NCI-H526 (cell line): ENCODE measurements around the gene GPR157.
A peak's percentile ranks its signal among the peaks of the same experiment; 100 is the strongest.
"Not testable (repeated sequence)": the region's sequence is repeated elsewhere in the genome, so short reads cannot be mapped to it uniquely, and the experiment has no call there.

ENCODE experiments used
- DNase-seq, 2 experiments: peaks; one replicate each; lab custom pipeline; 2025; lab: John Stamatoyannopoulos, UW

Gene GPR157, protein sequence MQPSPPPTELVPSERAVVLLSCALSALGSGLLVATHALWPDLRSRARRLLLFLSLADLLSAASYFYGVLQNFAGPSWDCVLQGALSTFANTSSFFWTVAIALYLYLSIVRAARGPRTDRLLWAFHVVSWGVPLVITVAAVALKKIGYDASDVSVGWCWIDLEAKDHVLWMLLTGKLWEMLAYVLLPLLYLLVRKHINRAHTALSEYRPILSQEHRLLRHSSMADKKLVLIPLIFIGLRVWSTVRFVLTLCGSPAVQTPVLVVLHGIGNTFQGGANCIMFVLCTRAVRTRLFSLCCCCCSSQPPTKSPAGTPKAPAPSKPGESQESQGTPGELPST

DNA sequence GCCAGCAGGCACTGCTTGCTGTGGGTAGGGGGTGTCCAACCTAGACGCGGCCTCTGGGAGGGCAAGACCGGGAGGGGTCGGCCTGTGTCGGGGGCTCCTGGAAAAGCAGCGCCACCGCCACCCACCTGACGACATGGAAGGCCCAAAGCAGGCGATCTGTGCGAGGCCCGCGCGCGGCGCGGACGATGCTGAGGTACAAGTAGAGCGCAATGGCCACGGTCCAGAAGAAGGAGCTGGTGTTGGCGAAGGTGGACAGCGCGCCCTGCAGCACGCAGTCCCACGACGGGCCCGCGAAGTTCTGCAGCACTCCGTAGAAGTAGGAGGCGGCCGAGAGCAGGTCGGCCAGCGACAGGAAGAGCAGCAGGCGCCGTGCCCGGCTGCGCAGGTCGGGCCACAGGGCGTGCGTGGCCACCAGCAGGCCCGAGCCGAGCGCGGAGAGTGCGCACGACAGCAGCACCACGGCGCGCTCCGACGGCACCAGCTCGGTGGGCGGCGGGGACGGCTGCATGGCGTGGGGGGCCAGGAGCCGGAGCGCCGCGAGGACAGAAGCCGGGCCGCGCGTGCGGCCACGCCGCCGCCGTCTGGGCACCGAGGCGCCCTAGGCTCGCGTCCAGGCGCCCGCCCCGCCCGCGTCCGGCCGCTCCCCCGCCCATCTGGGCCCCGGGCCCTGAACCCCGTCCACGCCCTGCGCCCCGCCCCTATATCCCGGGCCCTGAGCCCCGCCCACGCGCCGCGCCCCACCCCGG is at the start of gene GPR157:
Gene GPR157 (minus strand): TSS at position 583 of the 746 bp plus-strand sequence. CDS start 75 bp downstream, at position 508.
- peak in 1 of 2 experiments; percentile 61 for DNase-seq

DNA sequence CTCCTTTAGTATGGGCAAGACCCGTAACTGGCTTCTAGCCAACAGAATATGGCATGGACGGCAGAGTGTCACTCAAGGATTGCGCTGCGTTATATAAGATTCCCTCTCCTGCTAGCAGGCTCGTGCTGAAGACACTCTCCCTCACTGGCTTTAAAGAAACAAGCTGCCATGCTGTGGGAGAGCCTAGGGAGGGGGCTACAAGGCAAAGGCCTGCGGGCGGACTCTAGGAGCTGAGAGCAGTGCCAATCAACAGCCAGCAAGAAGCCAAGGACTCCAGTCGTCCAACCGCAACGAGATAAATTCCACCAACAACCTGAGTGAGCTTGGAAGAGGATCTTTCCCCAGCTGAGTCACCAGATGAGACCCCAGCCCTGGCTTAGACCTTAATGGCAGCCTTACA is 45.9 kb upstream of the GPR157 start:
- DNase-seq: no peak

DNA sequence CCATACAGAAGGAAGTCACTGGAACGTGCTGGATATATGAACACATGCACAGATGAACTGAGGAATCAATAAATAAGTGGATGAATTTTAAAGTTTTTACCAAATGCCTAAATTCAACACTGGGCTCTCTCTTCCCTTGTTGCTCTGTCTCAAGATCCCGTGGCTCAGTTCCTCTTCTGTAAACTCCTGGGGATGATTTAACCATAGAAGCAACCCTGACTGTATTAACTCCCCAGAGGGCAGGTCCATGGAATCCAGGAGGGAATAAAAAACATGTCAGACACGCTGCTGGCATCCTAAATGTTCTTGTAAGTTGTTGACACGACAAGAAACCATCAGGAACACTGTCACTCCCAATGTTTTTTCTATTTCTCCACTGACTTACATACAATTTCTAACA is 45.3 kb upstream of the GPR157 start:
- no peak for DNase-seq

DNA sequence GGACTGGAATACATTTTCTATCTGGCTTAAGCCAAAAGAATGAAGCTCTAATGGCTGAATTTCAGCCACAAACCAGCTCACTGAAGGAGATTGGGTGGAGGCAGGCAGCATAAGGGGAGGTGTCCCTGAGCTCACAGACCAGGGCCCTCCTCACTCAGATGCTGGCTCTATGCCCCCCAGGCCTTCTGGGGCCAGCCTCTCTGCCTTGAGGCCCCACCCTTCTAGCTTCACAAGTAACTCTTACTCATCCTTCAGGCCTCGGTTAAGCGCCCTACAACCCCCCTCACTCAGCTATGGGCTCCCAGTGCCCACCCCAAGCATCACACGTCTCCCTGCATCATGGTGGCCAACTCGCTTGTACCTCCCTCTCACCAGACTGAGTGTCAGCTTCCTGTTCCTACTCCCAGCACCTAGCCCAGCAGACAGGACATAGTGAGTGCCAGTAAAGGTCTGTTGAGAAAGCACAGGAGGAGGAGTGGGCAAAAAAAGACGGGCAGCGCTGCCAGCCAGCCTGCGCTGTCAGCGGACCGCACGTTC is 40.8 kb upstream of the GPR157 start:
- no peak for DNase-seq

DNA sequence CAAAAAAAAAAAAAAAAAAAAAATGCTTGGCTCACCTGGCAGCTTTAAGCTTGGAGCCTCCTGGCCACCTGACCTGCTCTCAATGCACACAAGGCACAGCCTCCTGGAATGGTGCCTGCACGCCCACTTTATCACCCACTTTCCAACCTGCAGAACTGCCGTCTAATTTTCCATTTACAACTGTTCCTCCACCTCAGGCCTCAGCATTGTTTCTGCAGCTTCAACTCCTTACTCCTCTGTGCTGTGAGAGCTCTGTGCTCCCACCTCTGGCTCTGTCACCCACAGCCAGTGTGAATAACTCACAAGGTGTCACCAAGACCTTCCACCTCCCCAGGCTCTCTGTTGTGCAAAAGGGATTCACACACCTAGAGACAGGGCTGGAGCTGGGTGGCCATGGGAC is 38.7 kb upstream of the GPR157 start:
- DNase-seq: no peak

DNA sequence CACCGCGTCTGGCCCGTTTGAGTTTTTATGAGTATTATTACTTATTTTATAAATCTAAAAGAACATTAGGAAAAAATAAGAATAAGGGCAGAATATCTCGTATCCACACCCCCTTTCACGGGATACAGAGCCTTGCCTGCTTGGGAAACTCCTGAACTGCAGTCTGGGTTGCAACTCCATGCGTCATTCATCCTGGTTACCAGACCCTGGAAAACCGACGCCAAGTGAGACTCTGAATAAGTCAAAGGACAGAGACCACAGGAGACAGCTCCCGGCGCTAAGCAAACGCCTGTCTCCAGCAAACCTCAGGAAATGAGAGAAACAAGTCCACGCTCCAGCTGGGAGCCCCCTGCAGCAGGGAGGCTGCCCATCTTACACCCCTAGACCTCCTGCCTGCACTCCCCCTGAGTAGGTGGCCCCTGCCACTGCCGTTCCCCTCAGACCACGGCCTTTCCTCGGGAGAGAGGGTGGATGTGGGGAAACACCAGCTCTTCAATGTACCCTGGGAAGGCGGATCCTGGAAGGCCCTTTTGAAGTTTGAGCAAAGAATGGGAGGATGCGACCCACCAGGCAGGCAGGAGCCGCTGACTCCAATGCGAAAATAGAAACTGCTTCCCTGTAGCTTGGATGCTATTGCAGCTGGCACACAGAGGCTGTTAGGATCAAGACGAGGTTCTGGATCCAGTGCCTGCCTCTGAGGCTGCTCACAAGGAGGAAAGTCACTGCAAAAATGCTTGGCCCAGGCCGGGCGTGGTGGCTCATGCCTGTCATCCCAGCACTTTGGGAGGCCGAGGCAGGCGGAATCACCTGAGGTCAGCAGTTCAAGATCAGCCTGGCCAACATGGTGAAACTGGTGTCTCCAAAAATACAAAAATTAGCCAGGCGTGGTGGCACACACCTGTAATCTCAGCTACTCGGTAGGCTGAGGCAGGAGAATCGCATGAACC is 37.7 kb upstream of the GPR157 start:
- DNase-seq: no peak

DNA sequence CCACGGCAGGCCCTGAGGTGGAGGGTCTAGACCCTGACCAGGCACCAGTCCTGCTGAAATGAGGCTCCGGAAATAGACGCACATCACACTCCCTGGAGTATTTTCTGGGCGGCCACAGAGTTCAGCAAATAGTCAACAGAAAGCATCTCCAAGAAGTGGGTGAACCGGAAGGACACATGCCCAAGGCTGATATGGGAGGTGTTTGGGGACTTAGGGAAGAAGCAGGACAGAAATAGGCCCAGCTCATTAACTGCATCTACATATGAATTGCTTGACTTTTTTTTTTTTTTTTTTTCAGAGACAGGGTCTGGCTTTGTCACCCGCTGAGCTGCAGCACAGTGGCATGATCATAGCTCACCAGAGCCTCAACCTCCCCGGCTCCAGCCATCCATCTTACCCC is 36.5 kb upstream of the GPR157 start:
- no peak for DNase-seq

DNA sequence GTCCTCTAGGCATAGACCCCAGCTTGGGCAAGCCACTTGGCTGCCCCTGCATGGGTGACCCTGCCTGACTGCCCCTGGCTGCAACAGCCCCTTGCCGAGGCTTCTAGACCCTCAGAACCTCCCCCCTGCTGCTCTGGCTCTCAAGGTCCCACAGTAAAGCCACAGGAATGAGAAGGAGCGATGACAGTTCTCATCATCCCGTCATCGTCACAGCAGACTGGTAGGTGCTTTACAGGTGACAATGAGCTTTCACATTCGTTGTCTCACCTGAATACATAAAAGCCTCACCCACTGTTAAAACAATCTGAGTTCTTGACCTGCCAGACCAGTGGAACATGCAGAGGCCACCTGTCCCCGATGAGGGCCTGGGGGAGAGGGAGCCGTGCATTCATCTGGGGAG is 36.0 kb upstream of the GPR157 start:
- no peak for DNase-seq

DNA sequence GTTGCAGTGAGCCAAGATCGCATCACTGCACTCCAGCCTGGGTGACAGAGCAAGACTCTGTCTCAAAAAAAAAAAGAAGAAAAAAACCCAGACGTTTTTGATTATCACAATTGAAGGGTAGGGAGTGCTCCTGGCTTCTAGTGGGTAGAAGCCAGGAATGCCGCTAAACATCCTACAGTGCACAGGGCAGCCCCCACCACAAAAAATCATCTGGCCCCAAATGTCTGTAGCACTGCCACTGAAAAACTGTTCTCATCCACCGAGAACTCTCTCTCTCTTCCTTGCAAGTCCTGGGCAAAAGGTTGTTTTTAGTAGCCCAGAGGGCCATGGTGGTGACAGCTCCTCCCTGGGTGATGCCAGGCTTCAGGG is 35.6 kb upstream of the GPR157 start:
- no peak for DNase-seq

DNA sequence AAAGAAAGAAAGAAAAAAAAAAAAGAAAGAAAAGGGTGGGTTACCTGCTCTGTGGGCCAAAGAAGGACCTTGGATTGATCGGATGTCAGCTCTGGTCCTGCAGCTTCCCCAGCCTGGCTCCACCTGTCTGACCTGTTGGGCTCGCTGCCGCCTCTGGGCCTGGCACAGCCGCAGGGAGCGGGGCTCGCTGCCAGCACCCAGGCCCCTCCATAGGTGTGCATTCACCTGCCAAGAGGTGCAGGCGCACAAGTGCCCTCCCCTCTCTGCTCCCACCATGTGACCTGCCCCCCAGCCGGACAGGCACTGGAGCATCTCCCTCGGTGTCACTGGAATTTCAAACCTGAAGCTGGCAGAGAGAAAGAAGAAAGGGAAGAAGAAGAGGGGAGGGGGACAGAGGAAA is 33.1 kb upstream of the GPR157 start:
- no peak for DNase-seq

DNA sequence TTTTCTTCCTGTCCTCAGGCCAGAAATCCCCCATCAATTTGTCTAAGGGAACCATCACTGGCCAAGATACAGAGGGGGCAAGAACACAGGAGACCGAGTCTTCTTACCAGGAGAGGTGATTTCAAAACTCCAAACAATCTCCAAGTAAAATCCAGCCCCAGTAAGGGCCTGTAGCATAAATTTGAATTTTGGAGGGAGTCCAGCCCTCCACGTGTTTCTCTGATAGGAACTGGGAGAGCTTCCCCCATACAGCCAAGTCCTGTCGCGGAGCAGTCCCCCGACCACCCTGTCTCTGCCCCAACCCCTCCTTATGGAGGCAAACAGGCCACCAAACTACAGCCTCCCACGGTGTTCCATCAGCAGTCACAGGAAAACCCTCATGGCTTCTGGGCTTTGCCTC is 32.4 kb upstream of the GPR157 start:
- DNase-seq: no peak

DNA sequence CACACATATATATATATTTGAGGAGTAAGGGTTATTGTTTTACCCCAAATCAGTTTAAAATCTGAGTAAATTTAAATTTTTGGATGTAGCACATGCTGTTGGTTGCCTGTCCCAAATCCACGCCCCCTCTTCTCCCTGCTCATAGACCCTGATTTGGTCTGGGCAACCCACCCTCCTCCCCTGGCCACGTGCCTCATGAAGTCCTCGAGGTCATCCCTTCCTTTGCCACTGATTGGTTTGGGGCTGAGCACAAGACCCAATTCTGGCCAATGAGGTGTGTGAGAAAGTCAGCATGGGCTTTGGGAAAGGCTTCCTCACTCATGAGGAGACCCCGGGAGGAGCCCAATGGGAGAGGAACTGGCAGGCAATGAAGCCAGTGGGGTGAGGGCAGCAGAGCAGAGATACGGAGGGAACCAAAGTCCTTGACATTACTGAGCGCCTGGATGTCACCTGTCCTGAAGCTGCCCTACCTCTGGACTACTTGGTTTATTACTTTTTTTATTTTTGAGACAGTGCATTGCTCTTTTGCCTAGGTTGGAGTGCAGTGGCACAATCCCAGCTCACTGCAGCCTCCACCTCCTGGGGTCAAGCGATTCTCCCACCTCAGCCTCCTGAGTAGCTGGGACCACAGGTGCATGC is 31.3 kb upstream of the GPR157 start:
- DNase-seq: no peak

DNA sequence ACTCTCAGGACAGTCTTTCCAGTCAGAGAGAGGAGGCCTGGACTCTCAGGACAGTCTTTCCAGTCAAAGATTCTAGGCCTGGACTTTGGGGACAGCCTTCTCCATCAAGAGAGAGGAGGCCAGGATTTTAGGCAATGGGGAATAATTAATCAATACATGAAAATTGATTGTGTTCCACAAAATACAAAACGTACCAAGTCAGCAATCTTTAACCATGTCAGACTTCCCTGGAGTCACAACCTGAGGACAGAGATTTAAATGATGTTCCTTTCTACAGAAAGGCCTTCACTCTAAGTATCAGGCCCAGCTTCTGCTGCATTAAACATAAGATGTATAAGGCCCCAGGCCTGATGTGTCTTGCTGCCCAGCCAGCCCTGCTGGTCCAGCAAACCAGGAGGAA is 27.0 kb upstream of the GPR157 start:
- DNase-seq: no peak

DNA sequence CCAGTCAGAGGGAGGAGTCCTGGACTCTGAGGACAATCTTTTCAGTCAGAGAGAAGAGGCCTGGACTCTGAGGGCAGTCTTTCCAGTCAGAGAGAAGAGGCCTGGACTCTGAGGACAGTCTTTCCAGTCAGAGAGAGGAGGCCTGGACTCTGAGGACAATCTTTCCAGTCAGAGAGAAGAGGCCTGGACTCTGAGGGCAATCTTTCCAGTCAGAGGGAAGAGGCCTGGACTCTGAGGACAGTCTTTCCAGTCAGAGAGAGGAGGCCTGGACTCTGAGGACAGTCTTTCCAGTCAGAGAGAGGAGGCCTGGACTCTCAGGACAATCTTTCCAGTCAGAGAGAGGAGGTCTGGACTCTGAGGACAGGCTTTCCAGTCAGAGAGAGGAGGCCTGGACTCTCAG is 26.5 kb upstream of the GPR157 start:
- not testable (repeated sequence) for DNase-seq

DNA sequence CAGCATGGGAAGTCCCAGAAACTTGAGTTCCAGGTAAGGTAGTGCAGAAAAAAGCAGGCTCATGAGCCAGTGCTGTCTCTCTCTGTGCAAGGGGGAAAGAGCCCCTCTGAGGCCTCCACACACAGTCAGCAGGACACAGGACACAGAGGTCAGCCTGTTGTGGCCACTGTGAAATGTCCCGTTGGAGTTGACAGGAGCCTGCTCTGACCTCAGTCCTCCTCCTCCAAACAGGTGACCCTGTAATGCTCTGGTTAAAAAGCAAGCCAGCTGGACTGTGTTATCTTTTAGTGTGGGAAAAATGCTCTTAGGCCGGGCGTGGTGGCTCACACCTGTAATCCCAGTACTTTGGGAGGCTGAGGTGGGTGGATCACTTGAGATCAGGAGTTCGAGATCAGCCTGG is 24.2 kb upstream of the GPR157 start:
- DNase-seq: no peak

DNA sequence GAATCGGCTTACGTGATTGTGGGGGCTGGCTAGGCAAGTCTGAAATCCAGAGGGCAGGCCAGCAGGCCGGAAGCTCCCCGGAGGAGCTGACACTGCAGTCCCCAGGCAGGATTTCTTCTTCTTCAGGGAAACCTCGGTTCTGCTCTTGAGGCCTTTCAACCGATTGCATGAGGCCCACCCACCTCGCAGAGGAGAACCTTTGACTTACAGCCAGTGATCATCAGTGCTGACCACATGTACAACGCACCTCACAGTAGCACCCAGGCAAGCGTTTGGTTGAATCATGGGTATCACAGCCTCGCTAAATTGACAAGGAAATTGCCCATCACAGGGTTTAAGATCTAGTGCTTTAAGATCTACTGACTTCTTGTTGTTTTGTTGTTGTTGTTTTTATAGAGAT is 23.6 kb upstream of the GPR157 start:
- DNase-seq: no peak

DNA sequence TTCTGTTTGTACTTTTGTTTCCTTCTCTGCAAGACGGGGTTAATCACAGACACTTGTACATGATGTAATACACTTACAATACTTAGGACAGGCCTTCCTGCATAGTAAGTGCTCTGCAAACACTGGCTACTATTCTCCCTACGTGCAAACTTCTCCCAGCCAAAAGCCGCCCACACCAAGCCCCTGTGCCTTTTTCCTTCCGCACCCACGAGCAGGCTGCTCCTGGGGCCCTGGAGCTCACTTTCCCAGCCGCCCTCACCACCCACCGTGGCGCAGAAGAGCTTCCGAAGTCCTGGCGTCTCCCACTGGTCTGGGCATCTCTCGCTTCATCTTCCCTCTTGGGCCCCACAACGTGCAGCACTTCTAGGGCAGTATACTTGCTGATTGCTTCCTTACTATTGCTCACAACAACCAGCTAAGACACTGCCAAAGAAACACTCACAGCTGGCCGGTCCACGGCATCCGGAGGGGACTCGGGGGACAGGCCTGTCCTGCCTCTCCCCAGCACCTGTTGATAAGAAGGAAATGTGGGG is 22.5 kb upstream of the GPR157 start:
- DNase-seq: no peak

DNA sequence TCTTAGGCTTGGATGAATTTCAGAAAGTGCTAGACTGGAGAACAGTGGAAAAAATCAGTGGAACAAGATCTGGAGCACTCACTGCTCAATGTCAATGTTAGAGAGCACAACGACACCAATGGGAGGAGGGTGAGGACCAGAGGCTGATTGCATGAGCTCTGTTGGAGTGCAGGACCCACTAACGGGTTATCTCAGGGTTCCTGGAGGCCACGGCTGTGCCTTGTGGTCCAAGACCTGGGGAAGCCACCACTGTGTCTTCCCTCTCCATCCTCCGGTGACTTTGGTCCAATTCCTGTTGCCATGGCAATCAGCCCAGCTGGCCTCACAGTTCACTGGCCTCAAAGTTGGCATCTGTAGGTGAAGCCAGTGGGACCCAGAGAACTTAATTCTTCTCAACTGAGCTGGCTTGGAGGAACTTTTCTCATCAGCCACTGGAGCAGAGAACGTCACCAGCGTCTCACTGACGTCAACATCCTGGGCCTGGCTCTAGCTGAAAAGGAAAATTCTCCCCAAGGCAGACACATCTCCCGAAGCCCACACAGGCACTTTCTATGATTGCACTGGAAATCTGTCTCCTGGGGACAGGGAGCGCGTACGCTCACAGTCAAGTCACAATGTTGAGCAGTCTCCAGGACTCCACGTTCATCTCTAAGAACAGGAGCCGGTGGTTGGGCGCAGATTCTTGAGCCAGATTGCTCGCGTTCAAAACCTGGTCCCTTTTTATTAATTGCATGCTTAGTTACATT is 21.9 kb upstream of the GPR157 start:
- no peak for DNase-seq

DNA sequence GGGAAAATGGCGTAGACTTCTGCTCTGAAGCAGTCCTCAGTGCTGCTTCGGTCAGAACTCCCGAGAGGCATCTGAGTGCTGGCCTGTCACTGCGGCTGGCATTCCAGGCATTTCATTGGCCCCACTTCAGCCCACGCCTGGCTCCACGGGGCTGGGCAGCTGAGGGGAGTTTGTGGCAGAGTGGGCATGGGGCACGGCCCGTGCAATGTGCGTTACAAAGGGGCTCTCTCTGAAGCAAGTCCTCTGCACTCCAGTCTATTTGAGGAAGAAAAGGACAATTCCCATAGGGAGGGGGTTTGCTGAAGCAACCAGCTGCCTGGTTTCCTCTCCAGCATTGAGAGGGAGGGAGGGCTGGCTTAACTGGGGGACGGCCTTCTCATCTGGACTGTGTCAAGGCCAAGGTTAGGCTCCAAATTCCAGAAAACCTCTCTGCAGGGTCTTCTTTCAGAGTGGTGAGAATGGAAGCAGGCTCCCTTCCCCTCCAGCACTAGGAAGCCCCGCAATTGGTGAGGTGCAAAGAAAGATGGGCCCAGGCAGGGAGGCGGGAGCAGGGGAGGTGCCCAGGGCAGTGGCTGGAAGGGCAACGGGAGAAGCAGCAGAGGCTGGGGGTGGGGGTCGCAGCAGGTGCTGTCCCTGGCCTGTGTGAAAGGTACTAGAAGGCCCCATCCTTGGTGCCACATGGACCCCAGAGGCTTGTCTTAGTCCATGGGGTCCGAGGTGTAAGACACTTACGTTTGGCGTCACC is 21.1 kb upstream of the GPR157 start:
- DNase-seq: no peak

DNA sequence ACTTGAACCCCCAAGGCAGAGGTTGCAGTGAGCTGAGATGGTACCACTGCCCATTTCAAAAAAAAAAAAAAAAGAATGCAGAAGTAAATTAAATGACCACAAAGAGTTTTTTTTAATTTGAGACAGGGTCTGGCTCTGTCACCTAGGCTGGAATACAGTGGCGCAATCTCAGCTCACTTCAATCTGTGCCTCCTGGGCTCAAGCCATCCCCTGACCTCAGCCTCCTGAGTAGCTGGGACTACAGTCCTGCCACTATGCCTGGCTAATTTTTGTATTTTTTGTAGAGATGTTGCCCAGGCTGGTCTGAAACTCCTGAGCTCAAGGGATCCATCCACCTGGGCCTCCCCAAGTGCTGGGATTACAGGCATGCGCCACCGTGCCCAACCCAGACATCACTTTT is 20.2 kb upstream of the GPR157 start:
- no peak for DNase-seq
